ENCODE measurements around the gene IER5.

The IER5 gene

GRCh38 chr1:181099152-181100014, 10.9 kb downstream of the IER5 start:
- ATAC-seq = peak; percentile 72 to 79

GRCh38 chr1:181100015-181100905, 11.8 kb downstream of the IER5 start:
- ATAC-seq = peak; percentile 38 to 59

GRCh38 chr1:181100934-181101333, 12.4 kb downstream of the IER5 start:
- ATAC-seq = no peak

- ATAC-seq = no peak
These were observed 13.2 kb downstream of the IER5 start for GRCh38 chr1:181101581-181102226.

- ATAC-seq = no peak
These were observed 14.3 kb downstream of the IER5 start for GRCh38 chr1:181102841-181103240.

- no peak for ATAC-seq
These were observed 14.9 kb downstream of the IER5 start for GRCh38 chr1:181103399-181103798.

GRCh38 chr1:181104042-181104789, 15.7 kb downstream of the IER5 start:
- peak; percentile 3 to 4 for ATAC-seq

GRCh38 chr1:181104790-181105133, 16.3 kb downstream of the IER5 start:
- no peak for ATAC-seq

- ATAC-seq = peak; percentile 86 to 90
These were observed 16.9 kb downstream of the IER5 start for GRCh38 chr1:181105134-181106021.

GRCh38 chr1:181106022-181106312, 17.5 kb downstream of the IER5 start:
- no peak for ATAC-seq

- no peak for ATAC-seq
These were observed 18.0 kb downstream of the IER5 start for GRCh38 chr1:181106479-181106878.

- ATAC-seq = no peak
These were observed 19.2 kb downstream of the IER5 start for GRCh38 chr1:181107711-181108110.

- no peak for ATAC-seq
These were observed 19.9 kb downstream of the IER5 start for GRCh38 chr1:181108304-181108867.

- ATAC-seq = no peak
These were observed 21.5 kb downstream of the IER5 start for GRCh38 chr1:181110013-181110412.

GRCh38 chr1:181111559-181111958, 23.1 kb downstream of the IER5 start:
- ATAC-seq = no peak

- no peak for ATAC-seq
These were observed 23.8 kb downstream of the IER5 start for GRCh38 chr1:181112071-181112929.

GRCh38 chr1:181113059-181113641, 24.6 kb downstream of the IER5 start:
- ATAC-seq = no peak

GRCh38 chr1:181114574-181115367, 26.3 kb downstream of the IER5 start:
- ATAC-seq = no peak

- ATAC-seq = no peak
These were observed 26.8 kb downstream of the IER5 start for GRCh38 chr1:181115368-181115684.
